H4 (cell line): Measurements from ENCODE around the gene PTPRA. TPM values are rescaled to one million over a fixed set of nuclear protein-coding genes. Genes with fewer than 3 reads are reported as not detected.
A peak's percentile ranks its signal among the peaks of the same experiment; 100 is the strongest.
"Not testable (repeated sequence)": the region's sequence is repeated elsewhere in the genome, so short reads cannot be mapped to it uniquely, and the experiment has no call there.

Source experiments
- DNase-seq: peaks from one replicate; pipeline ENCODE4 v3.0.0-alpha.2; 2015; ENCODE audit warnings: low spot score
- total RNA-seq: library from RNA; depleted of rRNA; stranded (reverse); fragments of >200 nt; shearing (Covaris generic); gene quantifications from 2 replicates; pipeline ENCODE4 v1.2.3, GENCODE V29; 2014

The PTPRA gene
- total RNA-seq, 1 experiment from 2014 or later: 30.1 TPM

- DNase-seq: no peak
Observed at GRCh38 chr20:3043322-3043721, 170.0 kb downstream of the PTPRA start, which contains the start of gene GNRH2. TSS of gene GNRH2 (plus strand) at chr20:3043622. CDS start at chr20:3044415, 793 bp downstream.

GRCh38 chr20:3044336-3044965, 171.2 kb downstream of the PTPRA start:
- no peak for DNase-seq

DNA sequence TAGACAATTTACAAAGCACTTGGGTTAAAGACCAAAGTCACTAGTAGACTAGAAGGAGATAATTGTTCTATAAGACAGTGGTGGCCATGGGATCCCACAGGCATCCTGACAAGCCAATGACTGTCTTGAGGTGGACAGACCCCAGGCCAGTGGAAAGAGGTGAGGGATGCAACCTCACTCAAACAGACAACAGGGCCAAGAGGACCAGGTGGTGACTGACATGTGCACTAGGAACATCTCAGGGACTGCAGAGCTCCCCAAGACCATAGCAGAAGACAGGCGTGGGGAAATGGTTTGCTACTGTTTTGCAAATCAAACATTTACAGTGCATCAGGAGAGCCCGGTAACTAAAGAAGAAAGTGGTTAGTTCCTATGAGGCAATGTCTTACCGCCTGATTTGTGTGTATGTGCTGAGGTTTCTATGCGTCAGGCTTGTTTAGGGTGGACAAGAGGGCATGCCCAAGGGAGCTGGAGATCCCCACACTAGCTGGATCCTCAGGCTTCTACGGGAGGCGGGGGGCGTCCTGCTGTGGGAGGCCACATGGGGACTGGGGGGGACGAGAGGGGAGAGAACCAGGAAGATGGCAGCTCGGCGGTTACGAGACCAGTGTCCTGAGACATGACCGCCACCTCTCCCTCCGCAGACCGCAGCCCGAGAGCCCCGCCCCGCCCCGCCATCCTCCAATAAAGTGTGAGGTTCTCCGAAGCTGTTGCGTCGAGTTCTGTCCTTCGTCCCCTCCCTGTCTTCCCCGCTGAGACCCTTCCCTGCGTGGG, 171.9 kb downstream of the PTPRA start:
- peak; percentile 68 for DNase-seq

- DNase-seq: peak; percentile 80
Observed at GRCh38 chr20:3045816-3046676, 172.8 kb downstream of the PTPRA start, which contains the start of gene MRPS26. TSS of gene MRPS26 (plus strand) at chr20:3046052. CDS start at chr20:3046069, 17 bp downstream.

DNA sequence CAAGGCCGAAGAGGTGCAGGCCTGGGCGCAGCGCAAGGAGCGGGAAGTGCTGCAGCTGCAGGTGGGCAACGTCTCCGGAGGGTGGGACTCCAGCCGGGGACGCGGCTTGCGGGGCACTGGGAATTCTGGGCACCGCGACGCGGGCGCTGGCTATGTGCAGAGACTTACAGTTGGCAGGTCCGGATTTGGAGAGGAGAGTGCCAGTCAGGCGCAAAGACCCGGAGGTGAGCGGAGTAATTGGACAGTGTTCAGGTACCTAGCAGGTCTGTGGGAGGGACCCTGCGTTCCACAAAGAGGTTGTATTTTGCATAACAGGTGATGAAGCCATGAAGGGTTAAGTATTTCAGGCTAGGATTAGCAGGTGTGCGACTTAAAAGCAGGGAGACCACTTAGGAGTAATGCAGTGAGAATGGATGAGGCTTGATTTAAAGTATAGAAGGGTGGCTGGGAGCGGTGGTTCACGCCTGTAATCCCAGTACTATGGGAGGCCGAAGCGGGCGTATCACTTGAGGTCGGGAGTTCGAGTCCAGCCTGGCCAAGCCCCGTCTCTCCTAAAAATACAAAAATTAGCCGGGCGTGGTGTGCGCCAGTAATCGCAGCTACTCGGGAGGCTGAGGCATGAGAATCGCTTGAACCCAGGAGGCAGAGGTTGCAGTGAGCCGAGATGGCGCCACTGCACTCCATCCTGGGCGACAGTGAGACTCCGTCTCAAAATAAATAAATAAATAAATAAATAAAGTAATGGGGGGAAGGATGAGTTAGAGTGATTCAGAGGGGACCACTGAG, 173.6 kb downstream of the PTPRA start:
- no peak for DNase-seq

GRCh38 chr20:3047486-3048419, 174.5 kb downstream of the PTPRA start:
- DNase-seq: no peak

- DNase-seq: no peak
Observed at GRCh38 chr20:3051385-3052019, 178.2 kb downstream of the PTPRA start.

DNA sequence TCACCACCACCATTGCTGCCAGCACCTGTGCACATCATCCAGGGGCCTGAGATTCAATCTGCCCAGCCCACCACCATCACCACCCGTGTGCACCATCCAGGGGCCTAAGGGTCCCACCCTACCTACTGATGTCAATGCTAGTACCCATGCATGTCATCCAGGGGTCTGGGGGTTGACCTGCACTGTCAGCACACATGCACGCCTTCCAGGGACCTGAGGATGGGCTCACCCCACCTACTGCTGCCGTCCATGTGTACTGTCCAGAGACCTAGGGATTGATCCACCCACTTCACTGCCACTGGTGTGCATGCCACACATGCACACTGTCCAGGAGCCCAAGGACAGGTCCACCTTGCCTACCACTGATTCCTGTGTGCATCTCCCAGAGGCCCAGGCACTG, 186.2 kb downstream of the PTPRA start:
- no peak for DNase-seq

DNA sequence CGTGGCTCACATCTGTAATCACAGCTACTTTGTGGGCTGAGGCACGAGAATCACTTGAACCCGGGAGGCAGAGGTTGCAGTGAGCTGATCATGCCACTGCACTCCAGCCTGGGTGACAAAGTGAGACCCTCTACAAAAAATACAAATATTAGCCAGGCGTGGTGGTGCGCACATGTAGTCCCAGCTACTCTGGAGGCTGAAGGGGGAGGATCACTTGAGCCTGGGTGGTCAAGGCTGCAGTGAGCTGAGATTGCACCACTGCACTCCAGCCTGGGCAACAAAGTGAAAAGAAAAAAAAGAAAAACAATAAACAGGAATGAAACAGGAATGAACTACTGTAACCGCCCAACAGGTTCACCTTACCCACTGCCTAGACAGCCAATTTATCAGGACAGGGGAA, 190.8 kb downstream of the PTPRA start:
- not testable (repeated sequence) for DNase-seq

DNA sequence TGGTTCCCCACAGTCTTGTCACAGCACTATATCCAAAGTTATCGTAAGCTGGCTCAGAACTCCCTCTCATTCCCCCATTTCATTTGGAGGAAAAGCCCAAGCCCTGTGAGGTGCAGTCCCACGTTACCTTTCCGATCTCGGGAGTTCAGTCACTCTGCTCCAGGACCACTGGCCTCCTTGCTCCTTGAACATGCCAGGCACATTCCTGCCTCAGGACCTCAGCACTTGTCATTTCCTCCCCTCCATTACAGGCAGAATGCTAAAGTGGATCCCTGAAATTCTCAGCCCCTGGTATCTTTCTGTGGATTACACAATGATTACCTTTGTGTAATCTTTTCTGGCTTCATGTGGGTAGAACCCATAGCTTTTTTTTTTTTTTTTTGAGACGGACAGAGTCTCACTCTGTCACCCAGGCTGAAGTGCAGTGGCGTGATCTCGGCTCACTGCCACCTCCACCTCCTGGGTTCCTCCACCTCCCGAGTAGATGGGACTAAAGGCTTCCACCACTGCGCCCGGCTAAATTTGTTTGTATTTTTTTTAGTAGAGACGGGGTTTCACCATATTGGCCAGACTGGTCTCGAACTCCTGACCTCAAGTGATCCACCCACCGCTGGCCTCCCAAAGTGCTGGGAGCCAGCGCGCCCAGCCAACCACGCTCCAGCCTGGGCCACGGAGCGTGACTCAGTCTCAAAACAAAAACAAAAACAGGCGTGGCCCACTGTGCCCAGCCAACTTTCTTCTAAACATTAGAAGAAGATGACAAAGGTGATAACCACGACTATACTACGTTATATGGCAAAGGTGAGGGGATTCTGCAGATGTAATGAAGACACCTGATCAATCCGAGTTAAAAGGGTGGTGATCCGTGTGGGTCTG, 194.1 kb downstream of the PTPRA start:
- DNase-seq: no peak

DNA sequence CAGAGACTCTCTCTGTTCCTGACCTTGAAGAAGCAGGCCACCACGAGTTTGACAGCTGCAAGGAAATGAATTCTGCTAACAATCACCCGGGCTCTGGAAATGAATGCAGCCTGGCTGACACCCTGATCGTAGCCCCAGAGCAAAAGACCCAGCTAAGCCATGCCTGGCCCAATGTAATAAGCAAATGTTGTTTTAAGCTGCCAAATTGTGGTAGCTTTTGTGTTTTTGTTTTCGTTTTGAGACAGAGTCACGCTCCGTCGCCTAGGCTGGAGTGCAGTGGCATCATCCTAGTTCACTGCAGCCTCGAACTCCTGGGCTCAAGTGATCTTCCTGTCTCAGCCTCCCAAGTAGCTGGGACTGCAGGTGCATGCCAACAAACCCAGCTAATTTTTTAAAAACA, 194.8 kb downstream of the PTPRA start:
- DNase-seq: no peak

GRCh38 chr20:3068986-3069900, 196.0 kb downstream of the PTPRA start:
- no peak for DNase-seq

- no peak for DNase-seq
Observed at GRCh38 chr20:3070725-3071124, 197.4 kb downstream of the PTPRA start.

DNA sequence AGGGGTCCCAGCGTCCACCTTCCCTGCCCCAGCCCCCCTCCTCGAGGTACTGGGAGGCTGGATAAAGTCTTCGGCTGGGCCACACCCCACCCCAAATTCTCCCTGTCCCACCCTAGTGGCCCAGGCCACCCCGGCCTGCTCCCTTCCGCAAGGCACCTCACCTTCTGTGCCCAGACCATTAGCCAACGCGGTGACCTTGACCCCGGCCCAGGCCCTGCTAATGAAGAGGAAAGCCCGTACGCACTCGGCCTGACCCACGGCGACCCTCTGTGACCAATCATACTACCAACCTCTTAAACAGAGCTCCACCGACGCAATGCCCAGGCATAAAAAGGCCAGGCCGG, 198.0 kb downstream of the PTPRA start:
- no peak for DNase-seq

DNA sequence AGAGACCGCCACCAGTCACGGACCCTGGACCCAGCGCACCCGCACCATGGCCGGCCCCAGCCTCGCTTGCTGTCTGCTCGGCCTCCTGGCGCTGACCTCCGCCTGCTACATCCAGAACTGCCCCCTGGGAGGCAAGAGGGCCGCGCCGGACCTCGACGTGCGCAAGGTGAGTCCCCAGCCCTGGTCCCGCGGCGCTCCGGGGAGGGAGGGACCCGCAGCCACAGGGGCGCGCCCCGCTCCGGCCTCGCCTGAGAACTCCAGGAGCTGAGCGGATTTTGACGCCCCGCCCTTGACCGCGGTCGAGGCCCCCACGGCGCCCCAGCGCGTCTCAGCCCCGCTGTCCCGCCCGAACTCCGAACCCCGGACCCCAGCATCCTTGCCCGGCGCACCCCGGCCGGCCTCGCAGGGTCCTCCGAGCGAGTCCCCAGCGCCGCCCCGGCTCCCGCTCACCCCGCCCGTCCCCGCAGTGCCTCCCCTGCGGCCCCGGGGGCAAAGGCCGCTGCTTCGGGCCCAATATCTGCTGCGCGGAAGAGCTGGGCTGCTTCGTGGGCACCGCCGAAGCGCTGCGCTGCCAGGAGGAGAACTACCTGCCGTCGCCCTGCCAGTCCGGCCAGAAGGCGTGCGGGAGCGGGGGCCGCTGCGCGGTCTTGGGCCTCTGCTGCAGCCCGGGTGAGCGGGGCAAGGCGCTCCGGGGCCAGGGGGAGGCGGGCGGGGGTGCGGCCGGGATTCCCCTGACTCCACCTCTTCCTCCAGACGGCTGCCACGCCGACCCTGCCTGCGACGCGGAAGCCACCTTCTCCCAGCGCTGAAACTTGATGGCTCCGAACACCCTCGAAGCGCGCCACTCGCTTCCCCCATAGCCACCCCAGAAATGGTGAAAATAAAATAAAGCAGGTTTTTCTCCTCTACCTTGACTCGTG, 198.6 kb downstream of the PTPRA start, which contains the start of gene OXT:
Gene OXT, plus strand, starts transcription at position 11 of the 920 bp plus-strand sequence. Its CDS starts 36 bp downstream, at position 47.
- no peak for DNase-seq

DNA sequence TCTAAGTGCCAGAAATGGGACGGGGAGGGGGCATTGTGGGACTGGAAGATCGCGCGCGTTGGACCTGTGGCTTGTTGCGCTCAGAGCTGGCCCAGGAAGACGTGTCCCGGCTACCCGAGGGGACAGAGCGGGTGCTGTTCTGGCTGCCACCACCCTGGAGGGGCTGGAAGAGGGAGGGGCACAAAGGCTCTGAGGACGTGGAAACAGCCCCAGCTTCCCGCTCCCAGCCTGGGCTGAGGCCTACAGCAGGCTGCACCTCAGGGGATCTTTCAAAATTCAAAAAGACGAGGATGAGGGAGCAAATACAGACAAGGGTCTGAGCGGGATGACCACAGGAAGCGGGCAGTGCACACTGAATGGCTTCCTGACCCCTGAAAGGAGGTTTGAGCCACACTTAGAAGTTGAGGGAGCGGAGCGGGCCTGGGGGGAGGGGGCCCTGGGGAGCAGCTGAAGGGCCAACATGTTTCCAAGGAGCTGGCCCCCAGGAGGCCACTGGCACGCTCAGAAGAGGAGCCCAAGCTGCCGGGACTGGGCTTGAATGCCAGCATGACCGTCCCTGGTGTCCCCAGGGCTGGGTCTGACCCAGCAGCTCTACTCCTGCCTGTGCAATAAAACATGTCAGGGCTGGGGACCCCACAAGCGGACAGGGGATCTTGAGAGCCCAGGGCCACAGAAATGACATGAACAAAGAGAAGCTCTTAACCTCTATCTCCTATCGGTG, 199.4 kb downstream of the PTPRA start:
- no peak for DNase-seq
